ENCODE measurements around the gene CPLANE1.
"Not testable (repeated sequence)": the region's sequence is repeated elsewhere in the genome, so short reads cannot be mapped to it uniquely, and the experiment has no call there.

CPLANE1 gene

DNA sequence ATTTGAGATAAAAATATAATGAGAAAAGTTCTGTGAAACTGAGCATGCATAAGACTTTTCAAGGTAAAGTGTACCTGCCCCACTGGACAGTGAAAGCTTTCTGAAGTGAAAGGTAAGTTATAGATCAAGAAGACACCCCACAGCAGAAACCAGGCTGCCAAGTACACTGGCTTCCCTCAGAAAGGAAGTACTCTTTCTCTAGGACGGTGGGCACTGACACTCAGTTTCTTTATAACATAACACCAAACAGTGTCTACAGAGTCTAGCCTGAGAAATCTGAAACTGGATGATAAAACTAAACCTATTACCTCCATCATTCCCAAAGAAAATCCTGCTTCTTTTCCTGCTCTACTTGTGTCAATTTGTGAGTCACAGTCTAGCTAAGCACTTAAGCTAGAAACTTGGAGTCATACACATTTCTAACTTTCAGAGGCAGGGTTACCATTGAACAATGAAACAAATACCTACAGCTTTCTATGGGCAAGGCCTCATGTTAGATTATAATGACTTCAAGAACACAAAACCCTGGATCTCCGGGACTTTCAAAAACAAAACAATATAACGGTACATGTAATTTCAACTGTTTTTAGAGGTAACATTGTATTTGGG is 136.7 kb downstream of the CPLANE1 start:
- DNase-seq, result no peak

DNA sequence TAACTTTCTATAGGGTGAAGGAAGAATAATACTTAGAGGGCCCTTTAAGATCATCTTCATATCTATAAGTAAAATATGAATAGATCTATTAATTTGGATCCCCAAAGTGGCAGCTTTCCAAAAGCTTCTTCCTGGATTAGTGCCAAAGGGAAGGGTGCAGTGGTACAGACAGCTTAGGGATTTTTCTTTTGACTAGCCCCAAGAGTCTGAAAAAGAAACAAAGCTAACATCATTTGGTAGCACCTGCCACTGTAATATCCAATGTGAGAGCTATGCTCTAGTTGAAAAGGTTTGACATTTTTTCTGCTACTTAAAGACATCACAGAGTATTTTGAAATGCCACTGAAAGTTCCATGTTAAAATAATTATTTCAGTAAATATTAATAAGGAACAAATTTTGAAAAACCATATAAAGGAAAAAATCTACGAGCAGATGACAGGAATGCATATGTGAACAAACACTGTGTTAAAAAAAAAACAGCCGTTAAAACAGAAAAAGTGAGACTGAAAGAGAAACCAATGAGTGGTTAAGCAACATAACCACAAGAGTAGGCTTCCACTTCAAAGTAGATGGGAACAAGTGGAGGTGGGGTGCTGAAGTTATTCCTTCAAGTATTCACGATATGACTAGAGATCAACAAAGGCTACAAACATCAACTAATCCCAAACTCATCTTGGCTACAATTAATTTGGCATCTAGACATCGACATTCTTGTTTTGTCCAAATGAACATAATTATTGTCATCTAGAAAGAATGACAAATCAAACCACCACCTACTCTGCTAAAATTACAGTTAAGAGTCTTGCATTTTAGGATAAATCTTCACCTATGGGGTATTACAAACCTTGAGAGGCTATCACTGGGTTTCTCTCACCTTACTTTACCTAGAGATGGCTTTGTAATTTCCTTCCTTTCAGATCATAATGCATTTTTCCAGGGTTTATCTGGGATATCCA is 137.5 kb downstream of the CPLANE1 start:
- DNase-seq, result peak; percentile 60

DNA sequence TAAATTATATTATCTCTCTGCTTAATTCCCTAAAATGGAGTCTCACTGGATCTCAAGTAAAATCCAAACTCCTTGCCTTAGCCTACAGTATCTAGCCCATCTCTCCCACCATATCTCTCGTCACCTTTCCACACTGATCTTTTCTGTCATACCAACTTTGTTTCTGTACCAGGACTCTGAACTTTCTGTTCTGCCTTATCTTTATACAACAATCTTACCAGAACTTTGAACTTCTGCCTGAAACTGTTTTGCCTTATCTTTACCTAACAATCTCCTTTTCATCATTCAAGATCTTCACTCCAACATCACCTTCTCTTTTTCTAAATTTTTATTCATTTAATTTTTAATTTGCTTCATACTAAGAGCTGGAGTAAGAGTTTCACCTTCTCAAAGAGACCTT is 139.0 kb downstream of the CPLANE1 start:
- DNase-seq, result no peak

DNA sequence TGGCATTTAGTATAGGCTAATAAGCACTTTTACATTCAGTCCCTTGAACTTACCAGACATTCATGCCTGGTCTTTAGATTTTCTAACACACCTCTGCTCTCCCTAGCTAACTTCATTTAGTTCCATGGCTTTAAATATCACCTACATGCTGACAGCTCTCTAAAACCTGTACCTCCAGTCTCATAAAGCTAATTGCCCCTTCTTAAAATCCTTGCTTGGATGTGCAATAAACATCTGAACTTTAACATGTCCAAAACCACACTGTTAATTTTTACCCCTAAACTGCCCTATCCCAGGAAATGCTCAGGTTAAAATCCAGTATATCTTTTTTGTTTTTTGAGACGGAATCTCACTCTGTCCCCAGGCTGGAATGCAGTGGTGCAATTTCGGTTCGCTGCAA is 139.8 kb downstream of the CPLANE1 start:
- no peak for DNase-seq

DNA sequence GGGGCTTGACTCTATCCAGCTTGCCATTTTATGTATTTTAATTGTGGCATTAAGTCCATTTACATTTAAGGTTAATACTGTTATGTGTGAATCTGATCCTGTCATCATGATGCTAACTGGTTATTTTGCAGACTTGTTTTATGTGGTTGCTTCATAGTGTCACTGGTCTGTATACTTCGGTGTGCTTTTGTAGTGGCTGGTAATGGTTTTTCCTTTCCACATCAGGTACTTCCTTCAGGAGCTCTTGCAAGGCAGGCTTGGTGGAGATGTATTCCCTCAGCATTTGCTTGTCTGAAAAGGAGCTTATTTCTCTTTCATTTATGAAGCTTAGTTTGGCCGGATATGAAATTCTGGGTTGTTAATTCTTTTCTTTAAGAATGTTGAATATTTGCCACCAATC is 145.9 kb downstream of the CPLANE1 start:
- DNase-seq, result no peak

DNA sequence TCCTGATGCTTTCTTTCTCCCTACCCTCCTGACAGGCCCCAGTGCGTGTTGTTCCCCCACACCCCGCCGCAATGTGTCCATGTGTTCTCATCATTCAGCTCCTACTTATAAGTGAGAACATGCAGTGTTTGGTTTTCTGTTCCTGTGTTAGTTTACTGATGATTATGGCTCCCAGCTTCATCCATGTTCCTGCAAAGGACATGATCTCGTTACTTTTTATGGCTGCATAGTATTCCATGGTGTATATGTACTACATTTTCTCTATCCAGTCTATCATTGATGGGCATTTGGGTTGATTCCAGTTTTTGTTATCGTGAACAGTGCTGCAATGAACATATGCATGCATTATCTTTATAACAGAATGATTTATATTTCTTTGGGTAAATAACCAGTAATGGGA is 149.9 kb downstream of the CPLANE1 start:
- DNase-seq, result not testable (repeated sequence)

DNA sequence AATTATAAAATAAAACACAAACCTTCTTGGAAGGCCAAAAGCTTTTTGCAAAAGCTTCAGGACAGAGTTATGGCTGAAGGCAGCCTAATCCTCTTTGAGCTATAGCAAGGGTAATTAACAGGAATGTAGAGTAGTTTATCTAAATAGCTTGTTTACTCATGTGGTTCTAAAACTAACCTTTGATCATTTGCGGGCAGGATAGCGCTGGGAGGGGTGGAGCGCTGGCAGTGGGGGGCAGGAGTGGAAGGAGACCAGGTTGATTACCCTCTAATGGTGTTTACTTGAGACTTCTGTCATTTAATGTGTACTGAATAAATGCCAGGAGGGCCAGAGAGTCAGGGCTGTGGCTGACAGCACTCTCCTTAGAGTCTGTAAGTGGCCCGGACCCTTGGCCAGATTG is 155.4 kb downstream of the CPLANE1 start:
- DNase-seq, result not testable (repeated sequence)

DNA sequence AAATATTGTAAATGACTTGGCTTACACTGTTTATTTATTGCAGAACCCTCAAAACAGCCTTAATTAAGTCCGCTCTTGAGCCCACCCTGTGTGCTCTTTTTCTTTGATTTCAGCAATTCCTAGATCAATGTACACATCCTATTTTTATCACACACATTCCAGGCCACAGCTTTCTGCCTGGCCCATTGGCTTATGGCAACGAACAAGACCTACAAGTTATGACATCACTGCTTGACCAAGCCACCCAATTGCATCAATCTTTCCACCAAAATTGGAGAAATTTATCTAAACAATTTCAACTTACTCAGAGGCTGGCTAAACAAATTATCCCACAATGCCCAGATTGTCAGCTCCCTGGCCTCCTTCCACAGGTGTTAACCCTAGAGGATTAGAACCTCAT is 158.4 kb downstream of the CPLANE1 start:
- no peak for DNase-seq

DNA sequence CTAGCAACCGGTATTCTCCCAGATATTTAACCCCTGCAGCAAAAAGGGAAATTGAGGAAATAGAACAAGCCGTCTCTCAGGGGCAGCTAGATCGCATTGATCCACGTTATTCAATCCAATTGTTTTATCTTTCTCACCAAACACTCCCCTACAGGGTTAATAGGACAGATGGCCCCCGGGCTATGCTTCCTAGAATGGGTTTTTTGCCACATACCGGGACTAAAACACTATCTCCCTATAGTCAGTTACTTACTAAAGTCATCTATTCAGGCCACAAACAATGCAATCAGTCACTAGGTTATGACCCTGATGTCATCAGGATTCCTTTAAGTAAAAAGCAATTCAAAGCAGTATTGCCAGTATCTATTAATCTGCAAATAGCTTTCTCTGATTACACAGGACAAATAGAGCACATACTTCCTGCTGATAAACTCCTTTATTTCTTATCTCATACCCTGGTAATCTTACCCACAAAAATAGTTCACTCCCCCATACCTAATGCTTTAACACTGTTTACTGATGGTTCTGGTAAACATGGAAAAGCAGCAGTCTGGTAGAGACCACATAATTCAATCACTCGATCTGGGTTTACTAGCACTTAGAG is 159.0 kb downstream of the CPLANE1 start:
- DNase-seq, result no peak

DNA sequence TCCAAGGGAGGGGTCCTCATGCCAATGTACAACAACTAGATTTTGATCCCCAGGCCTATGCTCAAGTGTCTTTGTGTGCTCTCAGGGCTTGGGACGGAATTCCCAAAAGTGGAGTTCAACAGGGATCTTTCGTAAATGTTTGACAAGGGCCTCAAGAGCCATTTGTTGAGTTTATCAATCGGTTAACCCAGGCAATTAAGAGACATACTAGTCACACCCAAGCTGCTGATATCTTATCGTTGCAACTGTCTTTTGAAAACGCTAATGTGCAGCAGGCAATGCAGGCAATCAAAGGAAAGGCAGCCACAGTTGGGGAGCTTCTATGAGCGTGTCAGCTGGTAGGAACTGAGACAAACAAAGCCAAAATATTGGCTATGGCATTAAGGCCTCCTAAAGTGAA is 161.2 kb downstream of the CPLANE1 start:
- no peak for DNase-seq

DNA sequence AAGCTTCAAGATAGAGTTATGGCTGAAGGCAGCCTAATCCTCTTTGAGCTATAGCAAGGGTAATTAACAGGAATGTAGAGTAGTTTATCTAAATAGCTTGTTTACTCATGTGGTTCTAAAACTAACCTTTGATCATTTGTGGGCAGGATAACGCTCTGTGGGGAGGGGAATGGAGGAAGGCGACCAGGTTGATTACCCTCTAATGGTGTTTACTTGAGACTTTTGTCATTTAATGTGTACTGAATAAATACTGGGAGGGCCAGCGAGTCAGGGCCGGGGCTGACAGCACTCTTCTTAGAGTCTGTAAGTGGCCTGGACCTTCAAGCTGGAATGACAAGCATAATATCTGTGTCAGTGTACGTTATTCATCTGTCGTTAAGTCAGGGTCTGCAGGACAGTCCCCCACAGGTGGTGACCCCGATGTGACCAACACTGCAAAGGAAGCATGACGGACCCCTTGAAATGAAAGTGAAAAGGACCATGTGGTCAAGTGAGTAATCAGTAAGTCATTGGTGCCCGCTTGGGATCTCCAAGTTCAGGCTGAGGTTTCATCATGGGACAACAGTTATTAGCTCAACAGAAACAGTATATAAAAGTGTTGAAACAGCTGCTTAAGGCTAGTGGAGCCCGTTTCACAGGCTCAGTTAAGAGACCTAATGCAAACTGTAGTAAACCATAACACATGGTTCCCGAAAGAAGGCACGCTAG is 162.6 kb downstream of the CPLANE1 start:
- DNase-seq, result peak; percentile 9

DNA sequence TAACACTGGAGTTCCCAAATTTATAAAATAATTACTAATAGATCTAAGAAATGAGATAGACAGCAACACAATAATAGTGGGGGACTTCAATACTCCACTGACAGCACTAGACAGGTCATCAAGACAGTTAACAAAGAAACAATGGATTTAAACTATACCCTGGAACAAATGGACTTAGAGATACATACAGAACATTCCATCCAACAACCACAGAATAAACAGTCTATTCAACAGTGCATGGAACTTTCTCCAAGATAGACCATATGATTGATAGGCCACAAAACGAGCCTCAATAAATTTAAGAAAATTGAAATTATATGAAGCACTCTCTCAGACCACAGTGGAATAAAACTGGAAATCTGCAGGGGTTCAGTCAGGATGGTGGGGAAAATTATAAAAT is 163.2 kb downstream of the CPLANE1 start:
- not testable (repeated sequence) for DNase-seq

DNA sequence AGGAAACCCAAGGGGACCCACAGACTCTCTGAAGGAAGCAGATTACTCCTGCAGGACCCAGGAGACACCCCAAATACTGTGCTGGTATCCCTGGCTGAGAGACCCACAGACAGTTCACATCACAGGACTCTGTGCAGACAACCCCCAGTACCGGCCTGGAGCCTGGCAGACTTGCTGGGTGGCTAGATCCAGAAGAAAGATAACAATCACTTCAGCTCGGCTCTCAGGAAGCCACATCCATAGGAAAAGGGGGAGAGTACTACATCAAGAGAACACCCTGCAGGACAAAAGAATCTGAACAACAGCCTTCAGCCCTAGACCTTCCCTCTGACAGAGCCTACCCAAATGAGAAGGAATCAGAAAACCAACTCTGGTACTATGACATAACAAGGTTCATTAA is 166.2 kb downstream of the CPLANE1 start:
- not testable (repeated sequence) for DNase-seq

DNA sequence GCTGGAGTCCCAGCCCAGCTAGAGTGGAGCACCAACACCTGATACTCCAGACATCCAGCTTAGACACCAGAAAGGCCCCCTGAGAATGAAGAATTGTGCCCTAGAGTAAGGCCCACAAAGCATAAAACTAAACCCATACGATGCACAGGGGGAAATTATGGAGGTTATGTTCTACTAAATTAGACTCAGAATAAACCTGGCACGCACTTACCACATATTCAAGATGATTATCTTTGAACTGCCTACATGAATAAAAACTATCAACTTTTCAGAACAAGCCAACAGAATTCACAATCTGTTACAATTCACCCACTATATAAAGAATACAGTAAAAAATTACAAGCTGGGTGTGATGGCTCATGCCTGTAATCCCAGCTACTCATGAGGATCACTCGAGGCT is 168.5 kb downstream of the CPLANE1 start:
- DNase-seq, result no peak

DNA sequence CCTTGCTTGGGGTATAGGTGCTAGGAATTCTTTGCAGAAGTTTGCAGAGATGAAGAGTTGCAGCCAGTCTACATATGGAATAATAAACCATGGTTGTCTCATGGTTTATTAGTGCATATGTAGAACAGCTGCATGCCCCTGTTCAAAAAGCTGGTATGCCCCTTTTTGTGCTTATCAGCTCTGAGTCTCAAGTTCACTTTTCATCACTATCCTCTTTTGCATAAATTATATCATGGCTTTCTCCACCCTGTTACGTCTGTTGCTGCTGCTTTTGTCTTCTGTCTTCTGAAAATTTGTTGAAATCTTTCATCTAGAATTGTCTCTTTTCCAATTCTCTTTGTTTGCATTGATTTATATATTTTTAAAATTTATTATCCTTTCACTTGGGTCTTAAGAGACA is 172.0 kb downstream of the CPLANE1 start:
- no peak for DNase-seq

DNA sequence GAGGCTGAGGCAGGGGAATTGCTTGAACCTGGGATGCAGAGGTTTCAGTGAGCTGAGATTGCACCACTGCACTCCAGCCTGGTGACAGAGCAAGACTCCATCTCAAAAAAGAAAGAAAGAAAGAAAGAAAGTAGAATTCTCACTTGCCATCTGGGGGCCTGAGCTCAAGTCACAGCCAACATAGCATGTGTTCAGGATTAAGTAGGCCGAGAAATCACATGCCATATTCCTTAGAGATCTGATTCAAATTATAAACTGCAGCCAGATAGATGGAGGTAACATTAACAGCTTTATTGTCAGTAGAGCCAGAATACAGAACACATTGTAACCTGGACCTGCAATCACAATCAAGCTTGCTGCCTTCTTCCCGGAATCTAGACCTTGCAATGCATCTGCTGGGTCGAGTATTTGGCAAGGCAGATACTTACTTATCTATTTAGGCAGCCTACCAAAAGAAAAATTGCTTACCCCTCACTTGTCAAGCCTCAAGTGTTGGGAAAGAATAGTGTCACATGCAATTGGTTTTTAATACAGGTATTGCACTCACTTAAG is 173.7 kb downstream of the CPLANE1 start:
- DNase-seq, result no peak

DNA sequence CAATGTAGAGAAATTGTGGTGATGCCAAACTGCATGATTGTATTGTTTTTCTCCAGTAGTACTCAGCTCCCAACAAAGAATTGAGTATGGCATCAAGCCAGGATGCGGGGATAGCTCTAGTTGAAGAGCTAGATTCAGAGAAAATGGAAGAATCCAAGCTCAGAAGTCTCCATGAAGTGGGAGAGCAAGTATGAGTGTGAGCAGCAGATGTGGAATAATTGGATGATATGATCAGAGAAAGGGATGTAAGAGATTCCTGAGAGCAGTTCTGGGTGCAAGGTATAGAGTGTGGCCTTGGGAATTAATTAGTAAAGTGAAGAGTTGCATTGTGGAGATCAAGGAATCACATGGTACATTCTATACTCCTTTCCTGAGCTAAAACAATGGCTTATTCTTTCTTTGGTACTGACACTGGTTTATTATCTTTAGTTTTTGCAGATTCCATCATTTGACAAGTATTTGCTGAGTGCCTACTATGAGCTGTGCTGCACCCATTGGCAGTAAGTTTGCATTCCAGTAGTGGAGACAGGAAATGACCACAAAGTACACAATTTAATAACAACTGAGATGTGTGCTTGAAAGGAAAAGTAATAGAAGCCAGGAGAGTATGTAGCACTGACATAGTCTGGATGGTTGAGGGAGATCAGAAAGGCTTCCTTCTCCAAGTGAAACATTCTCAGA is 177.1 kb downstream of the CPLANE1 start:
- no peak for DNase-seq

DNA sequence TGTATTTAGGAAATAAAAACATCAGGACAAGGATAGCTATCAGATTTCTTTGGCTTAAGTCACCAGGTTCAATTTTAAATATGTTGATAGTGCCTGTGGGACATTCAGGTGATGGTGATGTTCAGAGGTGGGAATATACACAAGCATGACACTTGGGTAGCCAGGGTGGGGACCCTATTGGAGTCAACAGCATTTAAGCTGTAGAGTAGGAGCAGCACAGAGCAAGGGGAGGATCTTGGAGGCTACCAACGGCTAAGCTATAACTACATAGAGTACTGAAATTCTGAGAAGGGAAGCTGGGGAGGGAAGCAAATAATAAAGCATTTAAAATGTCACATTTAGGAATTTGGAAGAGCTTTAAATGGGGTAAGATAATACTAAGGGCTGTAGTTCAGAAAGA is 177.7 kb downstream of the CPLANE1 start:
- DNase-seq, result no peak

DNA sequence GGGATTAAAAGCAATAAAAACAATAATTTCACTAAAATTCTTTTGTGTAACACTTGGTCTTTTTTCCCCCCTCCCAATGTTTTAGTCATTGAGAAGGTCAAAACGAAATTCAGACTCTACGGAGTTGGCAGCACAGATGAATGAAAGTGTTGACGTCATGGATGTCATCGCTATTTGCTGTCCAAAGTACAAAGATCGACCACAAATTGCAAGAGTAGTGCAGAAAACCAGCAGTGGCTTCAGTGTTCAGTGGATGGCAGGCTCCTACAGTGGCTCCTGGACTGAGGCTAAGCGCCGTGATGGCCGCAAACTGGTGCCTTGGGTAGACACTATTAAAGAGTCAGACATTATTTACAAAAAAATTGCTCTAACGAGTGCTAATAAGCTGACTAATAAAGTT is 184.7 kb downstream of the CPLANE1 start:
- no peak for DNase-seq

DNA sequence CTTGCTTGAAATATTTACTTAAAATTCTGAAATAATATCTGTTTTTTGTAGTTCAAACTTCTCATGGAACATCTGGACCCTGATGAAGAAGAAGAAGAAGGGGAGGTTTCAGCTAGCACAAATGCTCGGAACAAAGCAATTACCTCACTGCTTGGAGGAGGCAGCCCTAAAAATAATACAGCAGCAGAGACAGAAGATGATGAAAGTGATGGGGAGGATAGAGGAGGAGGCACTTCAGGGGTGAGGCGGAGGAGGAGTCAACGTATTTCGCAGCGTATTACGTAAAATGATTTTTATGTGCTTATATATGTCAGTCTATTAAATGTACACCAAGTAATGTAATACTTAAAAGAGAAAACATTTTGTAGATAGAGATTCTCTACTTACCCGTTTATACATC is 185.4 kb downstream of the CPLANE1 start:
- DNase-seq, result no peak

DNA sequence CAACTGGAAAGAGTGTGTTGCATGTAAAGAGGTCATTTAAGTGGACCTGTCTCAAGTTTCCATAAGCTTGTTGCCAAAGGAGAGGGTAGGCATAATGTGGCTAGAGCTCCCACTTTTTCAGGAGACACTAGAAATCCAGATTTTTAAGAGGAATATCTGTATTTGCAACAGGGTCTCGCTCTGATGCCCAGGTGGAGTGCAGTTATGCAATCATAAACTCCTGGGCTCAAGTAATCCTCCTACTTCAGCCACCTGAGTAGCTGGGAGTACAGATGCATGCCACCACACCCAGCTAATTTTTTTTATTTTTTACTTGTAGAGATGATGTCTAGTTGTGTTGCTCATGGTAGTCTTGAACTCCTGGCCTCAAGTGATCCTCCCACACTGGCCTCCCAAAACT is 189.1 kb downstream of the CPLANE1 start:
- DNase-seq, result no peak

DNA sequence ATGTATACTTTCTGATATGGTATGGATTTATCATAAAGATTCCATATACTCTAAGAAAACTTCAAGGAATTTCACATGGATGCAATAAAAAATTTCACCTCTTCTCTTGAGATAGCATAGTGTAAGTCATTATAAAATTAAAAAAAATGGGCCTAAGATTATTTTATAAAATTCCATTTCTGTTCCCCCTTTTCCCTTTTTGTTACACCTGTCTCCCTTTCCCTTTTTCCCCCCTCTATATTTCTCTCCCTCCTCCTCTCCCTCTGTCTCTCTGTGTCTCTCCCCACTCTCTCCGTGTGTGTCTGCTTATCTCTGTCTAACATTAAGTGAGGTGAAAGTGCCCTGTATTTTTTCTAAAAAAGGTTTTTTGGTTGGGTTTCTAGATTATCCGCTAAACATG is 192.4 kb downstream of the CPLANE1 start:
- no peak for DNase-seq
